GM19351 (cell line): Measurements from ENCODE around the gene LGALS9.
"Not testable (repeated sequence)": the region's sequence is repeated elsewhere in the genome, so short reads cannot be mapped to it uniquely, and the experiment has no call there.

ENCODE experiments used
- ATAC-seq: cut with Tn5 transposase; IDR thresholded peaks from one replicate; pipeline ENCODE4 v1.9.1; 2021; ENCODE audit warnings: mild to moderate bottlenecking, moderate library complexity; ENCODE audit not compliant: unreplicated experiment

The LGALS9 gene

GRCh38 chr17:27627514-27627913, 3.5 kb upstream of the LGALS9 start:
- no peak for ATAC-seq

DNA sequence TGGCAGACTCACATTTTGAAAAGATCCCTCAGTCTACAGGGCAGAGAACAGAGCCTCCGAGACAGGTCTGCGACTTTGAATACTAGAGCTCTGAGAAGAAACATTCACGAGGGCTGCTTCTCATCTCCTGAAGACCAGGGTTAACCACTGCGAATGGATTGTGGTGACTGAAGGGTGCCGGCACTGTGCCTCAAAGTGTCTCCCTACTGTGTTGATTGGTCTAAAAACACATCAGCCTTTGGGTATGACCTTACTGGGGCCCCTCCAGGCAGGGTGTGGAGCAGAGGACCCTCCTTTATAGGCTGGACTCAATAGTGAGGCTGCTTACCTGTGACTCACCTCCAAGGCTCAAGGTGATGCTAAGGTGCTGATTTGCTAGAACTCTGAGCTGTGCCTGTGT, 2.6 kb upstream of the LGALS9 start:
- ATAC-seq = no peak

DNA sequence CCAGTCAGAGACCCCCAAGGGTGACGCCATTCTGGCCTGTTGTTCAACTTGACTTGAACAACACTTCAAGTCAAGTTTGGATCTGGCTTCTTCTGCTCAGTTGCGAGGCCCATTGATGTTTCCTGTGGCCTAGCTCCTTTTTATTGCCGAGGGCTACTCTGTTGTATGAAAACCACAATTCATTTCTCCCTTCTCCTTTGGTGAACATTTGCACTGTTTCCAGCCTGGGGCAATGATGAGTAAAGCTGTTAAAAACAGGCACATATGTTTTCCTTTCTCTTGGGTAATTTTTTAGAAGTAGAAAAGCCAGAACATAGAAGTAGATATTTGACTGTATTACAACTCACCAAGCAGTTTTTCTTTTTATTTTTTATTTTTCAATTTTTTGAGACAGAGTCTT, 1.7 kb upstream of the LGALS9 start:
- not testable (repeated sequence) for ATAC-seq

DNA sequence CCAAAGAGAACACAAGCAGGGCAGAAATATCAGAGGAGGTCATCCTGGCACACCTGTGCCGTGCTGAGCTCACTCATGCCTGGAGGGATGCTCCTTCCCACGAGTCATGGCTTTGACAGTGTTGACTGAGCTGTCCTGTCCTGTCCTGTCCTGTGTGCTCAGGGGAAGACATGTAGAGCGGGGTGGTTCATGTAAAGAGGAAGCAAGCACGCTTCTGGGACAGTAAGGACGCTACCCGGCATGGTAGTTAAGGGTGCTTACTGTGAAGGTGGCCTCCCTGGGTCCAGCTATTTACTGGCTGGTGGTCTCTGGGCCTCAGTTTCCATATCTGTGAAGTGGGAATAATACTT, 398 bp downstream of the LGALS9 start:
- peak; percentile 47 for ATAC-seq

GRCh38 chr17:27631897-27632725, 1.1 kb downstream of the LGALS9 start:
- no peak for ATAC-seq

GRCh38 chr17:27632766-27633165, 1.8 kb downstream of the LGALS9 start:
- ATAC-seq = not testable (repeated sequence)

DNA sequence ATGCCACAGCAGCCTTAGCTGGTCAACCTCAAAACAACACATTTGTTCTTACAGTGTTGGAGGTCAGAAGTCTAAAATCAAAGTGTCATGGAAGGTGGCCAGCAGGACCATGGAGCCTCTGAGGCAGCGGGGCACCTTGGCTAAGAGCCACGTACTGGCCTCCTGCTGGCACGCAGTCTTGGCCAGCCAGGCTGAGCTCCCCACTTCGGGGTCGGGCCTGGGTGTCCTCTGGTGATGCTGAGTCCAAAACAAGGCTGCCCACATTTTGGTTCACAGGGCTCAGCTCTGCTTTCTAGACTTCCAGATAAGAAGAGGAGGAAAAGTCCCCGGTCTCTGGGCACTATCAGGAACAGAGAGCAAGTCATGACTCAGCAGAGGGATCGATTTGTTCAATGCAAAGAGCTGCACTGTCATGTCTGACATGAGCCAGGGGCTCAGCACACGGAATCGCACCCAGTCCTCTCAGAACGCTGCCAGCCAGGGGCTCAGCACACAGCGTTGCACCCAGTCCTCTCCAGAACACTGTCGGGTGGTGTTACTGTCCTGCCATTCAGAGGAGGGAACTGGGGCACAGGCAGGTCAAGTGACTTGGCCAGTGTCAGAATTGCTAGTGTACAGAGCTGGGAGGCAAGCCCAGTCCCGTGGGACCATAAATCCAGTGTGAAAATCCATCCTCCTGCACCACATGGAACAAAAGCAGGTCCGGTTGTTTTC, 2.5 kb downstream of the LGALS9 start:
- ATAC-seq = no peak

DNA sequence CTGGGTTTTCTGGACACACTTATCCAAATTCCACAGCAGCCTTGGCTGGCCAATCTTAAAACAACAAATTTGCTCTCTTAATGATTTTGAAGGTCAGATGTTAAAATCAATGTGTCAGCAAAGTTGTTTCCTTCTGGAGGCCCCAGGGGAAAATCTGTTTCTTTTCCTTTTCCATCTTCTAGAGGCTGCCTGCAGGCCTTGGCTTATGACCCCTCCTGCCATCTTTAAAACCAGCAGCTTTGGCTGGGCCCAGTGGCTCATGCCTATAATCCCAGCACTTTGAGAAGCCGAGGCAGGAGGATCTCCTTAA, 3.0 kb downstream of the LGALS9 start:
- ATAC-seq = no peak

DNA sequence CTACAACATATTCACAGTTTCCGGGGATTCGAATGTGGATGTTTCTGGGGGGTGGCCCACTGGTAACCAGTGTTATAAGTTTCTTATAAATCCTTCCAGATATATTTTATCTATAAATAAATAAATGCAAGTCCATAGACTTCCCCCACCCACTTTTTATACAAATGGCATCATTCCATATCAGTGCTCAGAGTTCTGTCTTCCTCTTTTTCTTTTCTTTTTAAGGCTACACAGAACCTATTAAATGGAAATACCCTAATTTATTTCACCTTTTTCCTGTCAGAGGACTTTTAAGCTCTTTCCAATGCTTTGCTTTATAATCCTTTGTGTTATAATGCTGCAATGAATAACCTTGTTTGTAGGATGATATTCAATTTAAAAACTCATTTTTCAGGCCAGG, 3.8 kb downstream of the LGALS9 start:
- ATAC-seq = no peak

- ATAC-seq = peak; percentile 35
These were observed 4.4 kb downstream of the LGALS9 start for GRCh38 chr17:27635275-27635823.

GRCh38 chr17:27636005-27636520, 5.1 kb downstream of the LGALS9 start:
- ATAC-seq = not testable (repeated sequence)

- ATAC-seq = not testable (repeated sequence)
These were observed 6.8 kb downstream of the LGALS9 start for GRCh38 chr17:27637818-27638217.

DNA sequence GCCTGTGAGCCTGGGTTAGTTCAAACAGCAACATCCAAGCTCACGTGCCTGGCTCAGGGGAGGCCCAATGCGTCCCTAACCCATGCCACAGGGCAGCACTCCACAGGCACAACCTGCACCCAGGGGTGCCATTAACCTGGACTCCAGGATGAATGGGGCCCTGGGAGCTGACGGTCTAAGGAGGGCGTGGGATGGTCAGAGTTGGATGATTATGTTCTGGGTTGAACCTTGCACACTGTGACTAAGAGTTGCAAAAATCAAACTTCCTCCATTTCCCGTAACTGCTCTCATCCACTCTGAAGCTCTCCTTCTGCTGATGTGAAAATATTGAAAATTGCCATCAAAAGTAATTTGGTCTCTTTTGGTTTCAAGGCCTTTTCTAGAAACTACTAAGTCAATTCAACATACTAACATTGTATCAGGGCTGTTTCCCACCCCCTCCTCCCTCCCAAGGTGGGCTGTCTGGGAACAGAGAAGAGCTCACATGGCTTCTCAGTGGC, 7.5 kb downstream of the LGALS9 start:
- ATAC-seq = not testable (repeated sequence)

DNA sequence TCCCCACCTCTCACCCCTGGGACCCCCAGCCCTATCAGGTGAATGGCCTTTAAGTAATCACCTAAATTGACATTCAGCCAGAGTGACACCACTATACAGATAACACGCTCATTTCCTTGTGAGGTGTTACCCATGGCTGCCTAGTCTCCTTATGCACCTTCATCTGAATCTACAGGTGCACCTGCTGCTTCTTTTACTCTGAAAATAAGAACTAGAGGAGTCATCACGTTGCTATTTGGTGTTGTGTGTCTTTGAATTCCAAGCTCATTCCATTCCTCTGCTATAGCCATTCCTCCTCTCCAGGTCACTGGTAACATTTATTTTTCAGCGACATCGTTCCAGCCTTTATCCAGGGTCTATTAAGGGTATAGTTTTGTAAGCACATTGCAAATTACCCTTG, 9.8 kb downstream of the LGALS9 start:
- no peak for ATAC-seq

- no peak for ATAC-seq
These were observed 13.6 kb downstream of the LGALS9 start for GRCh38 chr17:27644586-27644985.

- peak; percentile 58 for ATAC-seq
These were observed 14.6 kb downstream of the LGALS9 start for GRCh38 chr17:27645621-27646020.

- no peak for ATAC-seq
These were observed 15.2 kb downstream of the LGALS9 start for GRCh38 chr17:27646232-27646631.

GRCh38 chr17:27647765-27648164, 16.8 kb downstream of the LGALS9 start:
- ATAC-seq = no peak

- ATAC-seq = not testable (repeated sequence)
These were observed 18.2 kb downstream of the LGALS9 start for GRCh38 chr17:27649111-27649571.

- ATAC-seq = no peak
These were observed 18.9 kb downstream of the LGALS9 start for GRCh38 chr17:27649929-27650328.

GRCh38 chr17:27650836-27651235, 19.8 kb downstream of the LGALS9 start:
- no peak for ATAC-seq
